Measurements from ENCODE around the gene RAPGEF4.

The RAPGEF4 gene

GRCh38 chr2:172763079-172763478 is 27.4 kb downstream of the RAPGEF4 start:
- Histone ChIP-seq H3K9me3 (ENCODE audit: insufficient read depth, low read depth, low read length) (peaks cover 1% of the 10 kb centered on the region), H3K79me1 (ENCODE audit: low read length) (no peaks in the 10 kb centered on the region), H3K79me2 (ENCODE audit: control insufficient read depth, insufficient read depth, low read length, poor library complexity) (no peaks in the 10 kb centered on the region), H3K9ac (ENCODE audit: low read length) (no peak overlapping the region), H3K14ac (ENCODE audit: low read length) (no peak overlapping the region), H3K27me3 (ENCODE audit: insufficient read depth, low read length) (no peaks in the 10 kb centered on the region), H3K4ac (ENCODE audit: low read depth, low read length) (no peak overlapping the region), H4K12ac (ENCODE audit: low read depth, low read length) (no peak overlapping the region), H3K4me1 (ENCODE audit: control insufficient read depth in 1 of 2, insufficient read depth in 2 of 2, low read length in 2 of 2) (no peaks in the 10 kb centered on the region), H3K4me2 (ENCODE audit: low read length) (no peak overlapping the region), H4K8ac (ENCODE audit: low read depth, low read length) (no peak overlapping the region), H2AFZ (ENCODE audit: insufficient read depth, low read length, poor library complexity) (no peak overlapping the region), H2BK120ac (ENCODE audit: insufficient read depth, low read length, poor library complexity) (no peak overlapping the region), H2BK12ac (ENCODE audit: low read length) (no peak overlapping the region), H3K4me3 (ENCODE audit: low read depth, low read length) (no peak overlapping the region), H3K27ac (ENCODE audit: low read depth, low read length) (no peak overlapping the region), H3K36me3 (ENCODE audit: control insufficient read depth in 1 of 2, insufficient read depth in 2 of 2, low read length in 2 of 2) (no peaks in the 10 kb centered on the region), H4K91ac (ENCODE audit: low read depth, low read length) (no peak overlapping the region), H2AK5ac (ENCODE audit: low read length) (no peak overlapping the region), H3K18ac (ENCODE audit: low read length) (no peak overlapping the region), H3K23ac (ENCODE audit: low read length) (no peak overlapping the region), H2BK5ac (ENCODE audit: low read depth, low read length, poor library complexity) (no peak overlapping the region)
- no CpG with 5 or more reads among the region's 2 CpGs for WGBS (ENCODE audit: extremely low coverage, insufficient coverage, insufficient read length)
- no peak for DNase-seq

- H3K18ac ChIP-seq (ENCODE audit: low read length), result no peak overlapping the region
- DNase-seq, result no peak
- H3K27me3 ChIP-seq (ENCODE audit: insufficient read depth, low read length), result no peaks in the 10 kb centered on the region
Measured at GRCh38 chr2:172765662-172766061, 30.0 kb downstream of the RAPGEF4 start.

GRCh38 chr2:172768401-172768800 is 32.8 kb downstream of the RAPGEF4 start:
- Histone ChIP-seq H2AK5ac (ENCODE audit: low read length) (no peak overlapping the region), H3K9me3 (ENCODE audit: insufficient read depth, low read depth, low read length) (peaks cover 1% of the 10 kb centered on the region), H2BK12ac (ENCODE audit: low read length) (no peak overlapping the region), H2BK120ac (ENCODE audit: insufficient read depth, low read length, poor library complexity) (no peak overlapping the region), H3K9ac (ENCODE audit: low read length) (no peak overlapping the region), H3K27me3 (ENCODE audit: insufficient read depth, low read length) (no peaks in the 10 kb centered on the region), H3K4me3 (ENCODE audit: low read depth, low read length) (no peak overlapping the region), H3K4me2 (ENCODE audit: low read length) (no peak overlapping the region), H3K27ac (ENCODE audit: low read depth, low read length) (no peak overlapping the region), H3K23ac (ENCODE audit: low read length) (no peak overlapping the region), H3K4ac (ENCODE audit: low read depth, low read length) (no peak overlapping the region), H3K36me3 (ENCODE audit: control insufficient read depth in 1 of 2, insufficient read depth in 2 of 2, low read length in 2 of 2) (no peaks in the 10 kb centered on the region), H3K4me1 (ENCODE audit: control insufficient read depth in 1 of 2, insufficient read depth in 2 of 2, low read length in 2 of 2) (no peaks in the 10 kb centered on the region), H4K12ac (ENCODE audit: low read depth, low read length) (no peak overlapping the region), H3K14ac (ENCODE audit: low read length) (no peak overlapping the region), H3K18ac (ENCODE audit: low read length) (no peak overlapping the region), H3K79me1 (ENCODE audit: low read length) (no peaks in the 10 kb centered on the region), H4K8ac (ENCODE audit: low read depth, low read length) (no peak overlapping the region), H3K79me2 (ENCODE audit: control insufficient read depth, insufficient read depth, low read length, poor library complexity) (no peaks in the 10 kb centered on the region), H2BK5ac (ENCODE audit: low read depth, low read length, poor library complexity) (no peak overlapping the region), H4K91ac (ENCODE audit: low read depth, low read length) (no peak overlapping the region), H2AFZ (ENCODE audit: insufficient read depth, low read length, poor library complexity) (no peak overlapping the region)
- no CpG with 5 or more reads among the region's 4 CpGs for WGBS (ENCODE audit: extremely low coverage, insufficient coverage, insufficient read length)
- DNase-seq, result no peak

More at GRCh38 chr2:172765662-172766061, 30.0 kb downstream of the RAPGEF4 start:
- H3K36me3 ChIP-seq (ENCODE audit: control insufficient read depth in 1 of 2, insufficient read depth in 2 of 2, low read length in 2 of 2), result no peaks in the 10 kb centered on the region
- no peak overlapping the region for H3K4me2 ChIP-seq (ENCODE audit: low read length)
- no peaks in the 10 kb centered on the region for H3K79me2 ChIP-seq (ENCODE audit: control insufficient read depth, insufficient read depth, low read length, poor library complexity)
- H3K9ac ChIP-seq (ENCODE audit: low read length), result no peak overlapping the region
- H2BK5ac ChIP-seq (ENCODE audit: low read depth, low read length, poor library complexity), result no peak overlapping the region
- no peak overlapping the region for H3K4me3 ChIP-seq (ENCODE audit: low read depth, low read length)
- H3K4ac ChIP-seq (ENCODE audit: low read depth, low read length), result no peak overlapping the region
- H3K79me1 ChIP-seq (ENCODE audit: low read length), result no peaks in the 10 kb centered on the region
- H3K4me1 ChIP-seq (ENCODE audit: control insufficient read depth in 1 of 2, insufficient read depth in 2 of 2, low read length in 2 of 2), result no peaks in the 10 kb centered on the region
- no peak overlapping the region for H4K8ac ChIP-seq (ENCODE audit: low read depth, low read length)
- no peak overlapping the region for H3K27ac ChIP-seq (ENCODE audit: low read depth, low read length)
- H4K12ac ChIP-seq (ENCODE audit: low read depth, low read length), result no peak overlapping the region
- no peak overlapping the region for H2BK120ac ChIP-seq (ENCODE audit: insufficient read depth, low read length, poor library complexity)
- H2BK12ac ChIP-seq (ENCODE audit: low read length), result no peak overlapping the region
- H3K9me3 ChIP-seq (ENCODE audit: insufficient read depth, low read depth, low read length), result peaks cover 1% of the 10 kb centered on the region
- WGBS (ENCODE audit: extremely low coverage, insufficient coverage, insufficient read length), result no CpG with 5 or more reads among the region's 4 CpGs
- no peak overlapping the region for H4K91ac ChIP-seq (ENCODE audit: low read depth, low read length)
- no peak overlapping the region for H2AFZ ChIP-seq (ENCODE audit: insufficient read depth, low read length, poor library complexity)
- H2AK5ac ChIP-seq (ENCODE audit: low read length), result no peak overlapping the region
- H3K23ac ChIP-seq (ENCODE audit: low read length), result no peak overlapping the region
- H3K14ac ChIP-seq (ENCODE audit: low read length), result no peak overlapping the region

GRCh38 chr2:172769879-172770278 is 34.2 kb downstream of the RAPGEF4 start:
- H3K36me3 ChIP-seq (ENCODE audit: control insufficient read depth in 1 of 2, insufficient read depth in 2 of 2, low read length in 2 of 2), result no peaks in the 10 kb centered on the region
- no peaks in the 10 kb centered on the region for H3K79me1 ChIP-seq (ENCODE audit: low read length)
- H4K91ac ChIP-seq (ENCODE audit: low read depth, low read length), result no peak overlapping the region
- no peak overlapping the region for H3K4me3 ChIP-seq (ENCODE audit: low read depth, low read length)
- no peak overlapping the region for H3K18ac ChIP-seq (ENCODE audit: low read length)
- WGBS (ENCODE audit: extremely low coverage, insufficient coverage, insufficient read length), result no CpG with 5 or more reads among the region's 1 CpG
- no peak overlapping the region for H2BK120ac ChIP-seq (ENCODE audit: insufficient read depth, low read length, poor library complexity)
- no peaks in the 10 kb centered on the region for H3K79me2 ChIP-seq (ENCODE audit: control insufficient read depth, insufficient read depth, low read length, poor library complexity)
- no peak overlapping the region for H3K23ac ChIP-seq (ENCODE audit: low read length)
- no peak overlapping the region for H4K8ac ChIP-seq (ENCODE audit: low read depth, low read length)
- H3K27ac ChIP-seq (ENCODE audit: low read depth, low read length), result no peak overlapping the region
- H3K14ac ChIP-seq (ENCODE audit: low read length), result no peak overlapping the region
- H3K4me1 ChIP-seq (ENCODE audit: control insufficient read depth in 1 of 2, insufficient read depth in 2 of 2, low read length in 2 of 2), result no peaks in the 10 kb centered on the region
- H2BK12ac ChIP-seq (ENCODE audit: low read length), result no peak overlapping the region
- H2BK5ac ChIP-seq (ENCODE audit: low read depth, low read length, poor library complexity), result no peak overlapping the region
- H2AFZ ChIP-seq (ENCODE audit: insufficient read depth, low read length, poor library complexity), result no peak overlapping the region
- H2AK5ac ChIP-seq (ENCODE audit: low read length), result no peak overlapping the region
- no peaks in the 10 kb centered on the region for H3K27me3 ChIP-seq (ENCODE audit: insufficient read depth, low read length)
- DNase-seq, result no peak
- no peak overlapping the region for H3K4me2 ChIP-seq (ENCODE audit: low read length)
- H3K9ac ChIP-seq (ENCODE audit: low read length), result no peak overlapping the region
- no peak overlapping the region for H4K12ac ChIP-seq (ENCODE audit: low read depth, low read length)
- H3K4ac ChIP-seq (ENCODE audit: low read depth, low read length), result no peak overlapping the region
- peaks cover 1% of the 10 kb centered on the region for H3K9me3 ChIP-seq (ENCODE audit: insufficient read depth, low read depth, low read length)

Measured in trophoblast cell (in vitro differentiated cells and primary cell).